DMS 273 treated with DMSO at 0.1 percent for 48 hours (cell line): ENCODE results near the gene HEXIM2.

ENCODE experiments used
- DNase-seq: peaks from one replicate; lab custom pipeline; 2025; lab: John Stamatoyannopoulos, UW

The HEXIM2 gene

DNA sequence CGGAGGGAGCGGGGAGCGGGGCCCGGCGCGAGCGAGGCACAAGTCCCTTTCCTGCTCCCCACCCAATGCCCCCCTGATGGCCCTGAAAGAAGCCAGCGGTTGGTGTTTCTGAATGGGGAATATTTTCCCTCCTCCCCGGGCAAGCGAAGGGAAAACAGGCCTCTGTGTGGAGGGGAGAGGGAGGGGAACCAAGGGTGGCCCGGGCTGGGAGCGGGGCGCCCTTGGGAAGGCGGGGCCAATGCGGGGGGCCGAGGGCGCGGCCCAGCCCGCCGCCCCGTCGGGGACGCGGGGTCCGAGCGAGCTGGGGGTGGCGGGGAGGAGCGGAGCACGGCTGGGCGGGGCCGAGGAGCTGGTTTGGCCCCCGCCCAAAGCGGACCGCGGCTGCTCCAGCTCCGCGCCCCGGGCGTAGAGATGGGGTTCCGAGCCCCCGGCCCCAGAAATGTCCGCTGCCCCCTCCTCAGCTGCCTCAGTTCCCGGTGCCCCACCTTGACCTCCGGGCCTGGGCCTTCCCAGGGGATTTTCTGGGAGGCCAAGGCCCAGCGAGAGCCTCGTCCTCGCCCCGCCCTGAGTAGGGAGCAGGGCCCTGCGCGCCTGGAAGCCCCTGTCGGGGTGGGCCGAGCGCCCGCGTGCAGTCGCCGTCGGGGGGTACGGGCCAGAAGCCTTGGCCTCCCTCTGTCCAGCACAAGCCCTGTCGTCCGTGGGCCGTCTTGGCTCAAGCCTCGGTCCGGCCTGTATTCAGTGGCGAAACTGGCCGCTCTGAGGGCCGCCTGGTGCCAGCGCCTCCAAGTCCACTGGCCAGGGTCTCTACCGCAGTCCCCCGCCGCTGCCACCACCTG lies 17.3 kb upstream of the HEXIM2 start:
- DNase-seq, result no peak

DNA sequence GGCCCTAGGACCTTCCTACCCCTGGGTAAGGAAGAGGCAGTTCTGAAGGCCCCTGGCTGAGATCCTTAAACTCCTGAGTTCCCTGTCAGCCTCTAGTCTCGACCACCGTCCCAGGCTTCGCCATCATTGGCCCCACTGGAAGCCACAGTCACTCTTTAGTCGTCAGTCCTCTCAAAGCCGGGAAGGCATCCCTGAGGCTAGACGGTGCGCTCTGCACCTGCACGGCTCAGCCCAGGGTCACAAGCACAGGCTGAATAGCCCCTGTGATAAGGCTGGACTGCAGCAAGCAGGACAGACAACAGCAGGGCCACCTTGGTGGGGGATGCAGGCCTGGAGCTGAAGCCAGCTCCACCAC lies 16.7 kb upstream of the HEXIM2 start:
- no peak for DNase-seq

DNA sequence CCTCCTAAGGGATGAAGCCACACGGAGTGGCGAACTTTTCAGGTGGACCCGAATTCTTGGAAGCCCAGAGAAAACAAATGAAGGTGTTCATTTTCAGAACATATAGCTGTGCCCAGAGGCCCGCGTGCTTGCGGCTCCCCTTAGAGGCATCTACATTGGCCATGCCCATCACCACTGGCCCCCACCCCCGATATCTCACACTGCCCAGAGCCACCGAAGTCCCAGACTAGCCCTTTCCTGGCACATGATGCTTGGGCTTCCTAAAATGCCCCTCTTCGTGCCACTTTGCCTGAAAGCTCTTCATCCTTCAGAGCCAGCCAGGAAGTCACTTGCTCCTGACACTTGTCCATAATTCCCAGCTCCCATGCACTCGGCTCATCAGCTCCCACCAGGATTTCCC lies 15.5 kb upstream of the HEXIM2 start:
- DNase-seq, result no peak

DNA sequence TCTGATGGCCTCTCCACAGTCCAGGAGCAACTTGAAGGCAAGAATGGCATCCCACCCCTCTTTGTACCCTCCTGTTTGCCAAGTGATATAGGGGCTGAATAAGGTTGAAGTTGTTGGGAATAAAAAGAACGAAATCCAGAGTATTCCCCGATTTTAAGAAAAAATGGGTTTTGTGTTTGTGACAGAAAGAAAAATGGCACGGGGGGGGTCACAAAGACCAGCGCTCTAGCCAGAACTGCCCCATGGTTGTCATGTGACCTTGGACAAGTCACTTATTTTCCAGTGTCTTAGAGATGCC lies 15.1 kb upstream of the HEXIM2 start:
- DNase-seq, result no peak

DNA sequence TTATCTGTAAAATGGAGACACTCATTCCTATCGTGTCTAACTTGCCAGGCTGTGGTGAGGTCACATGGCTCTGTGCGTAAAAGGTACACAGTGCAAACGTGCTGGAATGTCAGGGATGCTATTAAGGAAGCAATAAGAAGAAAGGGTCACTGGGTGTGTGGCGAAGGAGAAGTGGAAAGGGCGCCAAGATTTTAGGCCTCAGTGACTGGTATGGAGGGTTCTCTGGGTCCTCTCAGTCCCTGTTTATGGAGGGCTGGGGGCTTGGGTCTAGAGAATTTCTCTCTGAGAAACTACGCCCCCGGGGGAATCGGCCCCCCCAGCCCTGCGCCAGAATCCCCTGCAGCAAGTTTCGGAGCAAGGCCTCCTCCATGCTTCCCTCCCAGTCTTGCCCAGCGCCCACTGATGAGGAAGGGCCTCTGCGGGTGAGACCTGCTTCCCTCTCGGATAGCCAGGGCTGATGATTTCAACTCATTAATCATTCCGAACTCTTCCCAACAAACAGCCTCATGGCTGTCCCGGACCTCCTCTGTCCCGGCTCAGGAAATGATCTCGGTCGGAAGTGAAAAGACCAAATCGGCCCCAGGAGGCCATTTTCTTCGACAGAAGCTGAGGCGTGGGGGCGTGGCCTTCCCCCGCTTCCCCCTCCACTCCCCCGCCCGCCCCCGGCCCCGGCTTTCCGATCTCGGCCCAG lies 14.6 kb upstream of the HEXIM2 start:
- DNase-seq, result peak; percentile 74

DNA sequence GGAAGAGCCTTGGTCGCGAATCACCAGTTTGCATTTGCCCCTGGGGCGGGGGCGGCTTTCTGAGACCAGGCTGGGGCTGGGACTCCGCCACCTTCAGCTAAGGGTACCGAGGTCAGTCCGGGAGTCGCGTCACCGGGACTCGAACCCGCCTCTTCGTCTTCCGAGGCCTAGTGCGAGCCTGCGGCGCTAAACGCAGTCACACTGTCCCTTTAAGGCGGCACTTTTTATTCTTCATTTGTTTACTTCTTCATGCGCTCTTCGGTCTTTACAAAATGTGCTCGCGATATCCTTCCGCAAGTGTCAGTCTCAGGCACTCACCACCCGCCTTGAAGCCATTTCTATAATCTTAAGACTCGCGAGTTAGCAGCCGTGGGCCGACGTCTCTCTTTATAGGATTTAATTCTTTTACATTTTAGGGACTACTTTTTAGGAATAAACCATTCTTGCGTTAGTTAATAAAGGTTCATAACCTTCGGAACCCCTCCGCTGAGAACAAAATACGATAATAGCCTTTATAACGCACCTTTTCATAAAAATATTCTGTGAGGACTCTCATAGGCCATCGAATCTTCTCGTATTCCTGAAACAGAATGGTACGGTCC lies 14.0 kb upstream of the HEXIM2 start:
- peak; percentile 90 for DNase-seq

DNA sequence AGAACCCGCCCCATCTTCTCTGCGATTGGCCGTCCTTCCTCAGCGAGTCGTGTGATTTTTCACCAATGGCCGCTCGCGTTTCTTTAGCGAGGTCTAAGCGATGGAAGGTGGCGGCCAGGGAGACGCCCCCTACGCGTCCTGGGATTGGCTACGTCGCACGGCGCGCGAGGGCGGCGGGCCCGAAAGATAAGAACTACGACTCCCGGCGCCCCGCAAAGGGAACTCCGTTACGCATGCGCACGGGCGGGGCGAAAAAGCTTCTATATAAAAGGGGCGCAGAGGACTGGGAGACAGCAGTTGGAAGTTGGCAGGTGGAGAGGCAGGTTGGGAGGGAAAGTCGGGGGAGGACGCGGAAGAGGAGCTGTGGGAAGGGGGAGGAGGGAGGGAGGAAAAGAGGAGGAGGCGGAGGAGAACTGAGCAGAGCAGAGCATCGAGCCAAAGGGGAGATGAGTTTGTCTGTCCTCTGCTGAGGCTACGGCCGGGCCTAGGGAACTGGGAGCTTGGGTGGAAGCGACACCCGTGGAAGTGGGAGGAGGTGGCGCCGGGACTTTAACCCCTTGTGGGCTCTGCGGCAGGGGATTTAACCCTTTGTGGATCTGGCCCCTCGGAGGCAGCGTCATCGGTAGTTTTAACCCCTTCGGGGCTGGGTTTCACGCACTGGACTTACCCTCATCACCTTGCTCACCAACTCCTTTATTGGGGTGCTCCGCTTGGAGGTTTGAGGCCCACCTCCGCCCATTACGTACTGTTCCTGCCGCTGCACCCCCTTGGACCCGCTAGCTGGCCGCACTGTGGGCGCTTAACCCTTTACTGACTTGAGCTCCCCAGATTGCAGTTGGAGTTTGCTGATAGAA lies 13.3 kb upstream of the HEXIM2 start, which contains the start of gene HEXIM1:
Gene HEXIM1, plus strand, starts transcription at position 293 of the 854 bp plus-strand sequence. CDS start 716 bp downstream, outside the sequence.
- DNase-seq, result peak; percentile 100

DNA sequence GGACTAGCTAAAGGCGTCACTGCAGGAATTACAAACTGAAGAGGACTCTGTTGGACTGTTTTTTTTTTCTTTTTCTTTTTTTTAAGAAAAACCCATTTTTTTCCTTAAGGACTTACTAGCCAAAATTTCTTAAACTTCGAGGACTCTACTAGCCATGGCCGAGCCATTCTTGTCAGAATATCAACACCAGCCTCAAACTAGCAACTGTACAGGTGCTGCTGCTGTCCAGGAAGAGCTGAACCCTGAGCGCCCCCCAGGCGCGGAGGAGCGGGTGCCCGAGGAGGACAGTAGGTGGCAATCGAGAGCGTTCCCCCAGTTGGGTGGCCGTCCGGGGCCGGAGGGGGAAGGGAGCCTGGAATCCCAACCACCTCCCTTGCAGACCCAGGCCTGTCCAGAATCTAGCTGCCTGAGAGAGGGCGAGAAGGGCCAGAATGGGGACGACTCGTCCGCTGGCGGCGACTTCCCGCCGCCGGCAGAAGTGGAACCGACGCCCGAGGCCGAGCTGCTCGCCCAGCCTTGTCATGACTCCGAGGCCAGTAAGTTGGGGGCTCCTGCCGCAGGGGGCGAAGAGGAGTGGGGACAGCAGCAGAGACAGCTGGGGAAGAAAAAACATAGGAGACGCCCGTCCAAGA lies 12.5 kb upstream of the HEXIM2 start:
- DNase-seq, result peak; percentile 48

DNA sequence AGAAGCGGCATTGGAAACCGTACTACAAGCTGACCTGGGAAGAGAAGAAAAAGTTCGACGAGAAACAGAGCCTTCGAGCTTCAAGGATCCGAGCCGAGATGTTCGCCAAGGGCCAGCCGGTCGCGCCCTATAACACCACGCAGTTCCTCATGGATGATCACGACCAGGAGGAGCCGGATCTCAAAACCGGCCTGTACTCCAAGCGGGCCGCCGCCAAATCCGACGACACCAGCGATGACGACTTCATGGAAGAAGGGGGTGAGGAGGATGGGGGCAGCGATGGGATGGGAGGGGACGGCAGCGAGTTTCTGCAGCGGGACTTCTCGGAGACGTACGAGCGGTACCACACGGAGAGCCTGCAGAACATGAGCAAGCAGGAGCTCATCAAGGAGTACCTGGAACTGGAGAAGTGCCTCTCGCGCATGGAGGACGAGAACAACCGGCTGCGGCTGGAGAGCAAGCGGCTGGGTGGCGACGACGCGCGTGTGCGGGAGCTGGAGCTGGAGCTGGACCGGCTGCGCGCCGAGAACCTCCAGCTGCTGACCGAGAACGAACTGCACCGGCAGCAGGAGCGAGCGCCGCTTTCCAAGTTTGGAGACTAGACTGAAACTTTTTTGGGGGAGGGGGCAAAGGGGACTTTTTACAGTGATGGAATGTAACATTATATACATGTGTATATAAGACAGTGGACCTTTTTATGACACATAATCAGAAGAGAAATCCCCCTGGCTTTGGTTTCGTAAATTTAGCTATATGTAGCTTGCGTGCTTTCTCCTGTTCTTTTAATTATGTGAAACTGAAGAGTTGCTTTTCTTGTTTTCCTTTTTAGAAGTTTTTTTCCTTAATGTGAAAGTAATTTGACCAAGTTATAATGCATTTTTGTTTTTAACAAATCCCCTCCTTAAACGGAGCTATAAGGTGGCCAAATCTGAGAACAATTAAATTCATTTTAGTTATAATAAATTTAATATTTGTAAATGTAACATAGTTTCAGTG lies 11.7 kb upstream of the HEXIM2 start:
- peak; percentile 42 for DNase-seq

DNA sequence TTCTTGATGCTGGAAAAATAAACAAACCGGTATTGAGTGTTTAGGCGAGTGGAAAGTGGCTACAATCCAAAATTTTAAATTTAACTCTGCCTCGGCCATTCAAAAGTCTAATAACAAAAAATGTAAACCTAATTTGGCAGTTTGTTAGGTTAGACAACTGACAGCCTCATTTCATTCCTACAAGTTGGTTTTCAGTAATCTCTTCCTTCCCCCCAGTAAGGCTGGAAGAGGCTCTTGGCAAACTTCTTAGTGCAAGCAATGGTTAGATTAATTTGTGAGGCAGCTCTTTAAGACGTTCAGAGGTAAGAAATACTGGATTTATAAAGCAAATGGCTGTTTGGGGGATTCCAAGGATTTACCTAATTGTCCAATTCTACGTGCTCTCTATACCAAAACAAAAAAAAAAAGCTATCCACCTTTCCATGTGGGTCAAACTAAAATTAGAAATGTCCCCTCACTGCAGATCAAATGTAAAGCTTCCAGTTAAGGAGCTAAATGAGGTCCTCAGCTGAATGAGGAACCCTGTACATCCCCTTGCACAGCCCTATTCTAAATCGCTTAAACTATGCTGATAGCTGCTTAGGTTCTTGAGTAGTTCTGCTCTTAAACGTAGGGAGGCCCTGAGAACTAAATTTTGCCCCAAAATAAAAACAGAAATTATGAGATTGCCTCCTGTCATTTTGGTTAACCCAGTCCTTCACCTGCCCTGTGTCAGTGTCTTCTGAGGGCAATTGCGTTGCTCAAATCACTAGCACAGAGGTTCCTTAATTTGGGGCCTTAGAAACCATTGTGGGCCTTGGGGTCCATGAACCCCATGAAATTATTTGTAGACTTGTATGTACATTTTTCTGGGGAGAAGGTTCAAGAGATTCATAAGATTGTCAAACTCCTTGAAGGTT lies 10.5 kb upstream of the HEXIM2 start:
- DNase-seq, result no peak

DNA sequence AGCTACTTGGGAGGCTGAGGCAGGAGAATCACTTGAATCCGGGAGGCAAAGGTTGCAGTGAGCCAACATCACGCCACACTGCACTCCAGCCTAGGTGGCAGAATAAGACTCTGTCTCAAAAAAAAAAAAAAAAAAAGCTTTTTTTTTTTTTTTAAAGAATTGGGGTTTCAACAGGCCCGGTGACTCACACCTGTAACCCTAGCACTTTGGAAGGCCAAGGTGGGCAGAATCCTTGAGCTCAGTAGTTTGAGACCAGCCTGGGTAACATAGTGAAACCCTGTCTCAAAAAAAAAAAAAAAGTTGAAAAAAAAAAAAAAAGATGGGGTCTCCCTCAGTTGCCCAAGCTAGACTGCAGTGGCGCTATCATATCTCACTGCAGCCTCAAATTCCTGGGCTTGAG lies 6.6 kb upstream of the HEXIM2 start:
- DNase-seq, result no peak

DNA sequence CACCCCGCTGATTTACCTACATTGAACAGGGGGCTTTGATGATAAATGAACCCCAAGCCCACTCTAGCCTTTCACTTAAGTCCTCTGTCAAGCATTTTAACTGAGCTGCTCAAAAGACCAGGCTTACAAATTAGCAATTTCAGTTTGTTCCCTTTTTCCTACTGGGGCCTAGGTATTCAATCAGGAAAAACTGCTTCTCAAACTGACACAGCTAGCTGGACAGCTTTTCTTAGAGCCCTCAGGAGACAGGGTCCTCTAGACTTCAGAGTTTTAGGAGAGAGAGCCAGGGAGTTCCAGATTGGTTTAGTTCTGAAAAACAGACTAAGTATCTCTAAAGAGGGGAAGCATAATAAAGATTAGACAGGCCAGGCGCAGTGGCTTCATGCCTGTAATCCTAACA lies 6.2 kb upstream of the HEXIM2 start:
- DNase-seq, result no peak

DNA sequence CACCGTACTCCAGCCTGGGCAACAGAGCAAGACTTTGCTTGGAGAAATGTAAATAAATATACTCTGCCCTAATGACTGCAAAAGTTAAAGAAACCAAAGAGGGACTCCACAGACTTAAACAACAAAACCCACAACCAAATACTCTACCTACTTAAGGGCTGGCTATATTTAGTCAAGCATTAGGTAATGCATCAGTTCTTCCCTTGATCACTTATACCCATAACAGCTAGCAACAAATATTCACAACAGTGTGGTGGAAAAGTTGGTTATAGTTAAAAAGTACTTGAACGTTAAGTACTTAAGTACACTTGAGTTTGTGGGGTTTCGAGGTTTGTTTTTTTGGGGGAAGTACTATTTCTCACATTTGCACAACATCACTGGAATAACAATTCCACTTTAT lies 5.4 kb upstream of the HEXIM2 start:
- no peak for DNase-seq

DNA sequence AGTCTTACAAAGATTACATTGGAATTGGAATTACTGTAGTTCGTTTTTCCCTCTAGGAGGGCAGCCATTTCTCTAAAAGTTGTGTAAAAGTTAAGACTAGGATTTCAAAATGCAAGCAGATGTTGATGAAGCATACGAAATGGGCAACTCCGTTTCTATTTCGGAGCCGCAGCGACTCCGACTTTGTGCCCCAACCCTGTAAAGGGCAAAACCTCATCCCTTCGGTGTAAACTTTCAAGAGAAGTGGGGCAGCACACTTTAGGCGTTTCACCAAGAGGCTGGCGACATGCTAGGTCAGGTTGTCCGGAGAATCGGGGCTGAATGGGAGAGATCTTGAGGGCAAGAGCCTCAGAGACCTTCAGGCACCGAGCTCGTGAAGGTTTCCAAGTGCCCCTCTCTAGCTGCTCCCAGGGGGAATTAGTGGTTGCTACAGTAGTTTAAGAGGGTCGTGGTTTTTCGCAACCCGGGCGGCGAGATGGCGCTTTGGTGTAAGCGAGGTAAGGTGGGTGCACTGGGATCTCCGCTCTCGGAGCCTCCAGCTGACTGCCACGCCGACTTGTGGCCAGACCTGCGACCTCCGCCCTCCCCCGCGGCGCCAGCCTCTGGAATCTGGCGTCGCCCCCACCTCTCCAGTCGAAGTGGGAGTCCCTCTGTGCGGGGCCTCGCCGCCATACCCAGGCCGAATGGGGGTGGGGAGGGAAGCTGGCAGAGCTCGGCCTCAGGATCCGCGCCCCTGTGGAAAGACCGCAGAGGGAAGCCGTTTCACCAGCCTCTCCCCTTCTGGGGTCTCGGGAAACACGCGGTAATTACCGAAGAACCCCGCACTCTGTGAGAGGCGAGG lies 1.0 kb upstream of the HEXIM2 start:
- peak; percentile 41 for DNase-seq

DNA sequence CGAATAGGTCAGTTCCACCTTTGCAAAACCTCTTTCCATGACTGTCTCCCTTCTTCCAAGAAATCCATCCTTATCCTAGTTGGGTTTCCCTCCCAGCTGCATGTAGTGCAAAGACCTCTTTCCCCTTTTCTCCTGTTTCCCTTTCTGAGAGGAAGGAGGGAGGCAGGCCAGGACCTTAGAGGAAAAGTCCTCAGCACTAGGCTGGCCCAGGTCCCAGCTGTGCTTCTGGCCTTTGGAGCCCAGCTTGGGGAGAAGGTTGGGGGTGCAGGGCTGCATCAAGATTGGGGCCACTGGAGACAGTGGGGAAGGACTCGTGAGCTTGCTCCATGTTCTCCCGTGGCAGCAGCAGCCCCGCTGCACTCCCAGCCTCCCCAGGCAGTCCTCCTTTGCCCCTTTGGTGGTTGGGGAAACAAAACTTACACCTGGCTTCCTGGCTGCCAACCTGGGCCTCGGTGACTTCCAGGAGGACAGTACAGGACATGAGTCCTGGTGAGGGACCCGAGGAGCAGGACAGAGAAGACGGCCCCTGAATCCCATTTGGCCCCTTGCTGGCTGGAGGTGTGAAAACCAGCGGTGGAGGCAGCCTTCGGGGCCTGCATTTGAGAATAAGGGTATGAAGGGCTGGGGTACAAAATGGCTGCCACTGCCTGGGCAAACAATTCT lies 481 bp downstream of the HEXIM2 start:
- no peak for DNase-seq

DNA sequence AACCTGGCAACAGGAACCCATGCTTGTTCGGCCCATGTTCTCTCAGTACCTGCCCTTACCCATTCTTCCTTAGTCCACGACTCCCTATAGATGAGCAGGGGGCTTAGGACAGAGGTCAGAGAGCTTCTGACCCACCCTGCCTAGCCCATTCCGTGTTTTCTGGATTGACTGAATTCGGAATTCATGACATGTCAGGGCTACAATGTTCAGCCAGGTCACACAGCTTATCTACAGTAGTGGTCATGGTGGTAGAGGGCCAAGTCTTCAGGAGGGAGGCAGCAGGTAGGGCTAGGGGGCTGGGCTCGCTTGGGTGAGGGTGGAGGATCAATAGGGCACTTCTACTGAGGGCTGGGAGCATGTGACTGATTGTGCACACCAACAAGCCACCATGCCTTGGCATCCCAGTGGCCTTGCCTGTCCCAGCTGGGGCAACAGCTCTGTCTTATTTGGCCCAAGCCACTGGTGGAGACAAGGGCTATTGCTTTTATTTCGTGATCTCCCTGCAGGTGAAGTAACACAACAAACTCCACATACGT lies 3.1 kb downstream of the HEXIM2 start:
- no peak for DNase-seq

DNA sequence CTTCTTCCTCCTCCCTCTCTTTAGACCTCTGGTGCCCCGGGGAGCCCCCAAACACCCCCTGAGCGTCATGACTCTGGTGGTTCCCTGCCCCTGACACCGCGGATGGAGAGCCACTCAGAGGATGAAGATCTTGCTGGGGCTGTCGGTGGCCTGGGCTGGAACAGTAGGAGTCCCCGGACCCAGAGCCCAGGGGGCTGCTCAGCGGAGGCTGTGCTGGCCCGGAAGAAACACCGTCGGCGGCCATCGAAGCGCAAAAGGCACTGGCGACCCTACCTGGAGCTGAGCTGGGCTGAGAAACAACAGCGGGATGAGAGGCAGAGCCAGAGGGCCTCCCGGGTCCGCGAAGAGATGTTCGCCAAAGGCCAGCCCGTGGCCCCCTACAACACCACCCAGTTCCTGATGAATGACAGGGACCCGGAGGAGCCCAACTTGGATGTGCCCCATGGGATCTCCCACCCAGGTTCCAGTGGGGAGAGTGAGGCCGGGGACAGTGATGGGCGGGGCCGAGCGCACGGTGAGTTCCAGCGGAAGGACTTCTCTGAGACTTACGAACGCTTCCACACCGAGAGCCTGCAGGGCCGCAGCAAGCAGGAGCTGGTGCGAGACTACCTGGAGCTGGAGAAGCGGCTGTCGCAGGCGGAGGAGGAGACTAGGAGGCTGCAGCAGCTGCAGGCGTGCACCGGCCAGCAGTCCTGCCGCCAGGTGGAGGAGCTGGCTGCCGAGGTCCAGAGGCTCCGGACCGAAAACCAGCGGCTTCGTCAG lies 7.5 kb downstream of the HEXIM2 start:
- no peak for DNase-seq
